HG02763 (cell line): ENCODE results near the gene KATNA1.
"Not testable (repeated sequence)": the region's sequence is repeated elsewhere in the genome, so short reads cannot be mapped to it uniquely, and the experiment has no call there.

Source experiments
- ATAC-seq: cut with Tn5 transposase; IDR thresholded peaks from one replicate; pipeline ENCODE4 v1.9.1; 2021; ENCODE audit warnings: mild to moderate bottlenecking, moderate library complexity; ENCODE audit not compliant: unreplicated experiment

Gene KATNA1

DNA sequence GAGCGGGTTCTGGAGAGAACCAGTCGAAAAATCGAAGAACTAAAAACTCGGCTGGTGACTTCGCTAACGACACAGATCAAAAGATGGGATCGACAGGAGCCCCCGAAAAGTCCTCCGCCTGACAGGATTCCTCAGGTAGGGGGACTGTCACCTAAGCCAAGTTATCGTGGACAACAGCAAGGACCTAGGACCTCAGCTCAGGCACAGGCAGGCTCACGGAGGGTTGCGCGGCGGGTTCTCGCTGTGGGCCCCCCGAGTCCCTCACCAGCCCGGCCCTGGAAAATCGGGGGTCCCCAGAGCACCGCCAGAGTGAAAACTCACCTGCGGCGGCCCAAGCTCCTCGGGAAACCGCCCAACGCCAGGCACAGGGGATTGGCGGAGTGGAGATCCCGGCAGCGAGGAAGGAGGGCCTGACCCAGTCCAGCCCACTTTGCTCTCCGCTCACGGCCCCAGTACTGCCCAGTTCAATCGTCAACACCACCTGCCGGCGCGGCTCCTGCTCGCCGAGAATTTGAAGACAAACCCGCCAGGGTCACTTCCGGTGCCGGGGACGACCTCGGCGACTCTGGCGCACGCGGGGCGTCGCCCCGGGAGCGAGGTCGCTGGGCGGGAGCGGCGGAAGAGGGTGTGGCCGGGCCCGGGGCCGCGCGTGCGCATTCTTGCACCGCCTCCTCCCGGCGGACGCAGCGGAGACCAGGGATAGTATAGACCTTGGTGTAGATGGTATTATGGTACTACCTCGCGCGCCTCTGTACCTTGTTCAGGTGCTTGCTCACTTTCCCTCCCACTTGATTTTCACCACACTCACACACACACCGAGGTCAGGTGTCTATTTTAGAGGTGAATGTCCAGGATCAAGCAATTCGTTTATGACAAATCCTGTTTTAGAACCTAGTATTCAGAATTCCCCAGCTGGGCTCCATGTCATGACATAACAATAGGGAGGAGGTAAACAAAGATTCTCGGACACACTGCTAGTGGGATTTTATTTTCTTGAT, at the start of gene KATNA1:
Gene KATNA1, minus strand, starts transcription at position 567 of the 998 bp plus-strand sequence. CDS start 10,167 bp downstream, outside the sequence.
- peak; percentile 89 for ATAC-seq

- no peak for ATAC-seq
Measured at GRCh38 chr6:149698175-149698574, 49.7 kb upstream of the KATNA1 start.

DNA sequence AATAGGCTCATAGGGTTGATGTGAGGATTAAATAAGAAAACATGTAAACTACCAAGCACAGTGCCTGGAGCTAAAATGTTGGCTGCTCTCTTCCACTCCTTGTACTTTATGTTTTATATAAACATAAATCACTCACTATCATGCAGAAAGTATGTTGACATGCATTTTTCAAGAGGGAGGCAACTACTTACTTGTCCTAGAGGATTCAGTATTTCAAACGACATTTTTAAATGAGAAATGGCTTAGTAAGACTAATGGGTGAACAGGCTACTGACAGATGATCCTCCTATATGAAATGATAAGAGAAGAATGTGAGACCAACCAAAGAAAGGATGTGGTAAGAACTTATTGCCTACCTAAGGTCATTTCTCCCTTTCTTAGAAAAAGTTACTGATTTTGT, 48.4 kb upstream of the KATNA1 start:
- no peak for ATAC-seq

- no peak for ATAC-seq
Measured at GRCh38 chr6:149694921-149695320, 46.4 kb upstream of the KATNA1 start.

GRCh38 chr6:149691201-149691600, 42.7 kb upstream of the KATNA1 start:
- no peak for ATAC-seq

GRCh38 chr6:149686230-149686629, 37.7 kb upstream of the KATNA1 start:
- ATAC-seq: no peak

- ATAC-seq: no peak
Measured at GRCh38 chr6:149683256-149683859, 34.8 kb upstream of the KATNA1 start.

- not testable (repeated sequence) for ATAC-seq
Measured at GRCh38 chr6:149681845-149682244, 33.3 kb upstream of the KATNA1 start.

DNA sequence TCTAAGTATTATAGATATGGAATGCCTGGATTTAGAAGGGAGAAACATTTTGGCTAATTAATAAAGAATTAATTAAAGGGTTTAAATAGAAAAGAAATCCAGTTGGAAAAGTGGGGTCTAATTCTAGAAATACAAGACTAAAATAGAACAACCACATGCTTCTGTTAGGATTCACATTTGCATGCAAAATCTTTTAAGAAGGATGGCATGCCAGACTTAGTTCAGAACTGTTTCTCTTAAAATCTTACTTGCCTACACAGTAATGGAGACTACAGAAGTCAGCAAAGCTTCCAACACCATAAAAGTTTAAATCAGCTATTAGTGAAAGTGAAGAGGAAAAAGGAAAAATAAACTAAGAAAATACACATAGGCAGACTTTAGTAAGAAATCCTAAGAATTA, 32.7 kb upstream of the KATNA1 start:
- ATAC-seq: no peak

DNA sequence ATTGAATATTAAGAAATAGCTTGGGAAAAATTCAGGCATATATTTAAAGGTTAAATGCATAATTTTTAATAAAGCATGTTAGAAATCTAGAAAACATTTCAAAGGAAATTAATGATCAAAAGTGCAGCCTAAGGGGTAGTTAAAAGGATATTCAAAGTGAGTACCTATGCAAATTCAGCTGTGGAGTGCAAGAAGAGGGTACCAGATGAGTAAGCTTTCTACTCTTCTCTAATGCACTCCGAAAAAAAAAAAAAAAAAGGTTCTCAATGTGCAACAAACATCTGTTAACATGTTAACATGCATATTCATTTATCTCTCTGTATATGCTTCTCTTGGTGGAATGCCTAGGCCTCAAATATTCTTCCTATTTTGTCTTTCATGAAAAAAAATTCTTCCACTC, 32.0 kb upstream of the KATNA1 start:
- no peak for ATAC-seq

DNA sequence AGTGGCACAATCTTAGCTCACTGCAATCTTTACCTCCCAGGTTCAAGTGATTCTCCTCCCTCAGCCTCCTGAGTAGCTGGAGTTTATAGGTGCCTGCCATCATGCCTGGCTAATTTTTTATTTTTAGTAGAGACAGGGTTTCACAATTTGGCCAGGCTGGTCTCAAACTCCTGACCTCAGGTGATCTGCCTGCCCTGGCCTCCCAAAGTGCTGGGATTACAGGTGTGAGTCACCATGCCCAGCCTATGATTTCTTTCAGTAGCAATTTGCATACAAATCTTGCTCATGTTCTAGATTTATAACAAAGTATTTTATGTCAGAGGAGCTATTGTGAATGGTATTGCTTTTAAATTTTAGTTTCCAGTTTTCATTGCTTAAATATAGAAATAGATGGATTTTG, 23.8 kb upstream of the KATNA1 start:
- not testable (repeated sequence) for ATAC-seq

GRCh38 chr6:149660028-149660427, 11.5 kb upstream of the KATNA1 start:
- ATAC-seq: no peak

DNA sequence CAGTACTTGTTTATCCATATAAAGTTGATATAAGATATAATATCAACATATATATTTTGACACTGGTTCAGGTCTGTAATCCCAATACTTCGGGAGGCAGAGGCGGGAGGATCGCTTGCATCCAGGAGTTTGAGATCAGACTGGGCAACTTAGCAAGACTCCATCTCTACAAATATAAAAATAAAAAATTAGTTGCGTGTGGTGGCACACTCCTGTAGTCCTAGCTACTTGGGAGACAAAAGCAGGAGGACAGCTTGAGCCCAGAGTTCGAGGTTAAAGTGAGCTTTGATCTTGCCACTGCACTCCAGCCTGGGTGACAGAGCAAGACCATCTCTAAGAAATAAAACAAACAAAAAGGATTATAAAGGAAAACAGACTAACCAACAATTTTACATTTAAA, 8.9 kb upstream of the KATNA1 start:
- no peak for ATAC-seq

GRCh38 chr6:149651056-149651455, 2.5 kb upstream of the KATNA1 start:
- no peak for ATAC-seq

- ATAC-seq: no peak
Measured at GRCh38 chr6:149646599-149646998, 1.9 kb downstream of the KATNA1 start.

GRCh38 chr6:149642829-149643580, 5.5 kb downstream of the KATNA1 start:
- ATAC-seq: no peak

- no peak for ATAC-seq
Measured at GRCh38 chr6:149636124-149636523, 12.4 kb downstream of the KATNA1 start.

DNA sequence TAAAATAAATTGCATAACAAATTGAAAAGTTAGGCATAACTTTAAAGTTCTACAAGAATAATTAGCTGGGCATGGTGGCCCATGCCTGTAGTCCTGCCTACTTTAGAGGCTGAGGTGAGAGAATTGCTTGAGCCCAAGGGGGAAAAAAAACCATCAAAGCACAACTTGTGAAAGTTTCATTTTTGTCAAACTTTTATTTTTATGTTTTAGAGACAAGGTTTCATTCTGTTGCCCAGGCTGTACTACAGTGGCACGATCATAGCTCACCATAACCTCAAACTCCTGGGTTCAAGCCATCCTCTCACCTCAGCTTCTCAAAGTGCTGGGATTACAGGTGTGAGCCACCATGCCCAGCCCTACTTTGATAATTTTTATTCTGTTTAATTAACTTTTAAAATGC, 14.2 kb downstream of the KATNA1 start:
- no peak for ATAC-seq

DNA sequence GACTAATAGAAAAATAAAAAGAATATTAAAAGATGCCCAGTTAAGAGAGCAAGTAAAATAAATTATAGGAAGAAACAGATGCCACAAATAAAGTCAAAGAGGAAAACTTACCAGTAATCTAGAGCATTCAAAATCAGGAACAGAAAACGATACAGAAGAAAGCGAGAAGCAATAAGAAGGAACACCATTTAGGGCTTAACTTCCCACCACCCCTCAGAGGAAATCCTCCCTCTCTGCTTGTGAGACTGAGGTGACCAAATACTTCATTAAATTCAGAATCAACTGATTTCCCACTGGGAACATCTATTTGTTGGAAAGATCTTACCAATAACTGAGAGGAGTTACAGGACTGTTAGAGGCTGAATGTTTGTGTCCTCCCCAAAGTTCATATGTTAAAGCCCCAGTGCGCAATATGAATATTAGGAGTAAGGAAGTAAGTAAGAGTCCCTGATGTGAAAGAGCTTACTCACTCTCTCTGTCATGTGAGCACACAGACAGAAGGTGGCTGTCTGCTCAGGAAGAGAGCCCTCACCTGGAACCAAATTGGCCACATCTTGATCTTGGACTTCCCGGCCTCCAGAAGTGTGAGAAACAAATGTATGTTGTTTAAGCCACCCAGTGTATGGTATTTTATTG, 19.5 kb downstream of the KATNA1 start:
- ATAC-seq: no peak

GRCh38 chr6:149627672-149628071, 20.8 kb downstream of the KATNA1 start:
- ATAC-seq: no peak

DNA sequence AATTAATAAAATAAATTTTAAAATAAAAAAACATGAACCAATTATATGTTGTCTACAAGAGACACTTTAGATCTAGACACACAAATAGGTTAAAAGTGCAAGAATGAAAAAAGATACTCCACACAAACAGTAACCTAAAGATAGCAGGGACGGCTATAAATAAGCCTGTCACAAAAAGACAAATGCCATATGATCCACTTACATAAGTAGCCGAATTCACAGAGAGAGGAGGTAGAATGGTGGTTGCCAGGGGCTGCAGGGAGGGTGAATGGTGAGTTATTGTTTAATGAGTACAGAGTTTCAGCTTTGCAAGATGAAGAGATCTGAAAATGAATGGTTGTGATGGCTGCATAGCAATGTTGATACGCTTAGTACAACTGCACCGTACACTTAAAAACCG, 32.7 kb downstream of the KATNA1 start:
- no peak for ATAC-seq
